Upper lobe of left lung (tissue), 6 donors: ENCODE measurements around the gene CERS6. TPM values are rescaled to one million over a fixed set of nuclear protein-coding genes. Genes with fewer than 3 reads are reported as not detected.
"Not testable (repeated sequence)": the region's sequence is repeated elsewhere in the genome, so short reads cannot be mapped to it uniquely, and the experiment has no call there.

Source experiments
- ATAC-seq, 2 donors: fragments of 200-7000 bp; cut with Tn5 transposase; one replicate each; pipeline ENCODE4 v1.9.1; 2022; ENCODE audit warnings: mild to moderate bottlenecking in 2 of 2, moderate library complexity in 2 of 2; ENCODE audit not compliant: low FRiP score in 2 of 2
- DNase-seq, 2 donors: peaks; one replicate each; pipeline ENCODE4 v3.0.0-alpha.2; 2019 to 2020
- H3K27ac ChIP-seq, 4 donors: fragments of 200-600 bp; sonication (generic); one replicate each; pipeline ENCODE4 v1.5.1; 2016 to 2019
- H3K27me3 ChIP-seq, 4 donors: fragments of 200-600 bp; sonication (generic); one replicate each; pipeline ENCODE4 v1.5.1; 2017 to 2019
- H3K36me3 ChIP-seq, 4 donors: fragments of 200-600 bp; sonication (generic); one replicate each; pipeline ENCODE4 v1.5.1; 2016 to 2019
- H3K4me1 ChIP-seq, 4 donors: fragments of 200-600 bp; sonication (generic); one replicate each; pipeline ENCODE4 v1.5.1; 2018 to 2019
- H3K4me3 ChIP-seq, 4 donors: fragments of 200-600 bp; sonication (generic); one replicate each; pipeline ENCODE4 v1.5.1; 2017 to 2019; ENCODE audit warnings: mild to moderate bottlenecking in 2 of 4, moderate library complexity in 1 of 4
- H3K9me3 ChIP-seq, 4 donors: fragments of 200-600 bp; sonication (generic); one replicate each; pipeline ENCODE4 v1.5.1; 2018 to 2019
- EP300 ChIP-seq, 4 donors: sonication (generic); formaldehyde crosslinking; IDR thresholded peaks; one replicate each; pipeline ENCODE4 v1.5.1; 2017; ENCODE audit warnings: antibody characterized with exemption in 4 of 4, control low read depth in 2 of 4
- POLR2A ChIP-seq, 4 donors: fragments of 450-650 bp; IDR thresholded peaks; one replicate each; pipeline ENCODE4 v1.5.1; 2016 to 2017; ENCODE audit warnings: antibody characterized with exemption in 4 of 4, mild to moderate bottlenecking in 2 of 4
- POLR2AphosphoS5 ChIP-seq, 2 donors: sonication (generic); formaldehyde crosslinking; IDR thresholded peaks; one replicate each; pipeline ENCODE4 v1.5.1; 2017; ENCODE audit warnings: antibody characterized with exemption in 2 of 2
- WGBS, 2 donors: methylation state at CpG; one replicate each; pipeline ENCODE4 v1.1.5; 2017 to 2018; 5-methylcytosine and 5-hydroxymethylcytosine counted together
- total RNA-seq, 6 donors: library from RNA; depleted of rRNA in 4 of 6; stranded (reverse); fragments of >200 nt in 4 of 6; gene quantifications; one replicate each; pipeline versions ENCODE4 v1.1.0 to v1.2.1, GENCODE V29; 2016 to 2021
- TF ChIP-seq, protein P1 (sequence below), 6 experiments: fragments of 450-650 bp in 4 of 6; fragments of 200-600 bp in 2 of 6; sonication (generic) in 2 of 6; IDR thresholded peaks; one replicate each; pipeline ENCODE4 v1.5.1; 2016 to 2019; ENCODE audit warnings: antibody characterized with exemption in 6 of 6
- donor health status: DM: no; HTN: no; CAD: no; lungs with moderate emphysema.
- donor health status: DM: no; HTN: yes; CAD: no; lungs with severe emphysema.

CERS6 gene
- total RNA-seq, 6 donors from 2014 or later: 7.3 to 24.7 (median 16.6) TPM

DNA sequence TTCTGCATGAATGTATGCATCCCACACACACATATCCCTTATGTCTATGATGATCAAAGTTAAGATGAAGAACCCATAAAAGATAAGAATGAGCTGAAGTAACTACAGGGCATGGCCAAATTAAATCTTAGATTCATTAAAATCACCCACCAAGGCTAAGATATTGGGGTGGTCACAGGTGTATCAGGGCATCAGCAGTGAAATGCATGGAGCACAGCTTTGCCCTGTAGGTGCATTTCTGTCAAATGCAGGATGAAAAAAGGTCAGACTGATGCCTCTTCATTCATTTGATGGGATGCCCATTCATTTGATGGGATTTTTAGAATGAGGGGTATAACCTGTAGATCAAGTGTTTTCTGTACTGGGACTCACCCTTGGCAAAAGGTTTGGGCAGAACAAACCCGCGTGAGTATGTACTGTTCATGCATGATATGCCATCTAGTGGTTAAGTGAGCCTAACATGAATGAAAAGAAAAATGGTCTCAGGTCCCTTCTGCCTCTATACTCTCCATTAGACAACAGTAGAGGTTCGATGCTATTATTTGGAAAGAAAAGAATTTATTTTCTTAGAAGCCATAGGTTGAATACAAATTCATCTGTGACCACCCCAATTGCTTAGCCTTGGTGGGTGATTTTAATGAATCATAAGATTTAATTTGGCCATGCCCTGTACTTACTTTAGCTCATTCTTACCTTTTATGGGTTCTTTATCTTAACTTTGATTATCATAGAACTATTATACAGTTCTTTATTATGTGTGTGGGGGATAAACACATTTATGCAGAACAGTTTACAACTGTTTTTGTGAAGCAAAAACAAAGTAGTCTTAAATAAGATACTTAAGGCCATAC lies 303.1 kb downstream of the CERS6 start:
- TF ChIP-seq POLR2AphosphoS5 (IDR thresholded peaks at IDR 0.05): no peak
- TF ChIP-seq, protein P1, sequence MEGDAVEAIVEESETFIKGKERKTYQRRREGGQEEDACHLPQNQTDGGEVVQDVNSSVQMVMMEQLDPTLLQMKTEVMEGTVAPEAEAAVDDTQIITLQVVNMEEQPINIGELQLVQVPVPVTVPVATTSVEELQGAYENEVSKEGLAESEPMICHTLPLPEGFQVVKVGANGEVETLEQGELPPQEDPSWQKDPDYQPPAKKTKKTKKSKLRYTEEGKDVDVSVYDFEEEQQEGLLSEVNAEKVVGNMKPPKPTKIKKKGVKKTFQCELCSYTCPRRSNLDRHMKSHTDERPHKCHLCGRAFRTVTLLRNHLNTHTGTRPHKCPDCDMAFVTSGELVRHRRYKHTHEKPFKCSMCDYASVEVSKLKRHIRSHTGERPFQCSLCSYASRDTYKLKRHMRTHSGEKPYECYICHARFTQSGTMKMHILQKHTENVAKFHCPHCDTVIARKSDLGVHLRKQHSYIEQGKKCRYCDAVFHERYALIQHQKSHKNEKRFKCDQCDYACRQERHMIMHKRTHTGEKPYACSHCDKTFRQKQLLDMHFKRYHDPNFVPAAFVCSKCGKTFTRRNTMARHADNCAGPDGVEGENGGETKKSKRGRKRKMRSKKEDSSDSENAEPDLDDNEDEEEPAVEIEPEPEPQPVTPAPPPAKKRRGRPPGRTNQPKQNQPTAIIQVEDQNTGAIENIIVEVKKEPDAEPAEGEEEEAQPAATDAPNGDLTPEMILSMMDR (IDR thresholded peaks at IDR 0.05): peak; percentile 32 to 62 (median 49)
- Histone ChIP-seq H3K27ac (no peak overlapping the region), H3K9me3 (no peaks in the 10 kb centered on the region), H3K4me3 (no peak overlapping the region), H3K27me3 (no peaks in the 10 kb centered on the region), H3K4me1 (peaks cover 0 to 10% (median 3%) of the 10 kb centered on the region in 4 donors), H3K36me3 (no peaks in the 10 kb centered on the region)
- DNase-seq: no peak
- peak; percentile 72 to 75 for ATAC-seq
- 18 to 31% methylated on average over 3 of the region's 3 CpGs for WGBS, 2 donors

DNA sequence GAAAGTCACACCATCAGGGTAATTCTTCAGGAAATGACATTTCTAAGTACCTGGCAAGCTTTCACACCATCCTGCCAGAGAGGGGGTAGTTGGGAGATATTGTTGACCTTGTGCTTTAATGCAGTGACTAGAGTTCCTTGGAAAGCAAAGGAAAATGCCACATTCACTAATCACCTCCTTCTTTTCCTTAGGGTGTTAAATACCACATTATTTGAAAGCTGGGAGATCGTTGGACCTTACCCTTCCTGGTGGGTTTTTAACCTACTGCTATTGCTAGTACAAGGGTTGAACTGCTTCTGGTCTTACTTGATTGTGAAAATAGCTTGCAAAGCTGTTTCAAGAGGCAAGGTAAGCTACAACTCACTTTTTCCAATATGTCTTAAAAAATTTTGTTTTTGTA lies 309.3 kb downstream of the CERS6 start:
- ATAC-seq (no peak), DNase-seq (no peak)
- Histone ChIP-seq H3K36me3 (no peaks in the 10 kb centered on the region), H3K27me3 (no peaks in the 10 kb centered on the region), H3K4me3 (no peak overlapping the region), H3K9me3 (no peaks in the 10 kb centered on the region), H3K27ac (no peak overlapping the region), H3K4me1 (no peaks in the 10 kb centered on the region)
- TF ChIP-seq POLR2A (IDR thresholded peaks at IDR 0.05) (no peak), EP300 (IDR thresholded peaks at IDR 0.05) (no peak), POLR2AphosphoS5 (IDR thresholded peaks at IDR 0.05) (no peak)
- TF ChIP-seq, protein P1 (IDR thresholded peaks at IDR 0.05): no peak
- 84 to 85% methylated on average over 1 of the region's 1 CpG for WGBS, 2 donors

DNA sequence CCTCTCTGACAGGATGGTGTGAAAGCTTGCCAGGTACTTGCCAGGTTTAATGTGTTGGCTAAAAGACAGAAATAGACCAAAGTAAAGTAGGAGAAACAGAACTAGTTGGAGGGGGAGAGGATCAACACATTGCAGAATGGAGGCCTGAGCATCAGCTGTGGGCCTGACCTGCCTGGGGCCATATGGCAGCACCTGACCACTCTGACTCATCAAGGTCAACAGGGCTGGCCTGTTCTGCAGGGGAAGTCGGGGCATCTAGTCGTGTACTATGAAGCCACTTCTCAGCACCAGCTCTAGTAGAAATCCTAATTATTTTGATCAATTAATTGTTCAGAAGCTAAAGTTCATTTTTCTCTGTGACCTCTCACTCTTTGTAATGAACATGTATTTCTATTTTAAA lies 310.5 kb downstream of the CERS6 start:
- H3K36me3 ChIP-seq: no peaks in the 10 kb centered on the region
- WGBS, 2 donors: 74 to 85% methylated on average over 2 of the region's 2 CpGs

DNA sequence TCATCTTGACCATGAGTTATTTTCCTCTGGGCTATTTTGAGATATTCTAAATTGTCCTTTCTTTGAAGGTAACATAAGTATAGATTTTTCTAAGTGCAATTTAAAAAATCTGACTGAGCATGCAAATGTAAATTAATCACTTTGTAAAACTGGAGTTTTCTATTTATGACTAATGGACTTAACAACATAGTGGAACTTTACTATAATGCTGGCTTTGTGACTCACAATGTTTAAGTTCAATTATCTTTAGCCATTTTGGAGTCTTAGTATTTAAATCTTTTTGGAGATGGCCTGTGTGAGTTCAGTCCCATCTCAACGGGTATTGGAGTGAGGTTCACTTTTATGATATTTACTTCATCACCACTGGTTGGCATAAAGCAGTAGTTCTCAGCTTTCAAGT lies 311.2 kb downstream of the CERS6 start:
- H3K4me1 ChIP-seq: no peaks in the 10 kb centered on the region
- WGBS, 2 donors: 50 to 62% methylated on average over 1 of the region's 1 CpG
- no peak overlapping the region for H3K27ac ChIP-seq
- H3K9me3 ChIP-seq: no peaks in the 10 kb centered on the region
- H3K27me3 ChIP-seq: no peaks in the 10 kb centered on the region
- DNase-seq (no peak), ATAC-seq (no peak)
- H3K4me3 ChIP-seq: no peak overlapping the region
- H3K36me3 ChIP-seq: no peaks in the 10 kb centered on the region
- TF ChIP-seq EP300 (IDR thresholded peaks at IDR 0.05) (no peak), POLR2AphosphoS5 (IDR thresholded peaks at IDR 0.05) (no peak), POLR2A (IDR thresholded peaks at IDR 0.05) (no peak)
- TF ChIP-seq, protein P1 (IDR thresholded peaks at IDR 0.05): no peak

More for the DNA sequence above, 310.5 kb downstream of the CERS6 start:
- no peak overlapping the region for H3K4me3 ChIP-seq
- no peaks in the 10 kb centered on the region for H3K4me1 ChIP-seq
- ATAC-seq (no peak), DNase-seq (no peak)
- no peaks in the 10 kb centered on the region for H3K27me3 ChIP-seq
- TF ChIP-seq POLR2AphosphoS5 (IDR thresholded peaks at IDR 0.05) (no peak), POLR2A (IDR thresholded peaks at IDR 0.05) (no peak), EP300 (IDR thresholded peaks at IDR 0.05) (no peak)
- TF ChIP-seq, protein P1 (IDR thresholded peaks at IDR 0.05): no peak
- no peaks in the 10 kb centered on the region for H3K9me3 ChIP-seq
- no peak overlapping the region for H3K27ac ChIP-seq

DNA sequence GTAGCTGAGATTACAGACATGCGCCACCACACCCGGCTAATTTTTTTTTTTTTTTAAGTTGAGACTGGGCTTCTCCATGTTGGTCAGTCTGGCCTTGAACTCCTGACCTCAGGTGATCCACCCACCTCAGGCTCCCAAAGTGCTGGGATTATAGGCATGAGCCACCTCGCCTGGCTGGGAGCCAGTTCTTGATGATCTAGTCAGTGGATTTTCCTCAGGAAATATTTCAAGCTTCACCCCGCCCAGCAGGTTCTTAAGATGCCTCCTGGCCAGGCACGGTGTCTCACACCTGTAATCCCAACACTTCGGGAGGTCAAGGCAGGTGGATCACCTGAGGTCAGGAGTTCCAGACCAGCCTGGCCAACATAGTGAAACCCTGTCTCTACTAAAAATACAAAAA lies 312.3 kb downstream of the CERS6 start:
- not testable (repeated sequence) for H3K27ac ChIP-seq, H3K9me3 ChIP-seq, ATAC-seq, H3K36me3 ChIP-seq, H3K4me3 ChIP-seq, H3K4me1 ChIP-seq, H3K27me3 ChIP-seq, DNase-seq
- 97 to 100% methylated on average over 6 of the region's 6 CpGs for whole genome bisulfite sequencing, 2 donors
